HepG2 (cell line): ENCODE results near the gene MYCBPAP. TPM values are rescaled to one million over a fixed set of nuclear protein-coding genes. Genes with fewer than 3 reads are reported as not detected.

Experiments used
- ATAC-seq: fragments of 200-7000 bp; cut with Tn5 transposase; 3 replicates; pipeline ENCODE4 v1.9.1; 2020; ENCODE audit warnings: mild to moderate bottlenecking, moderate library complexity
- BruUV-seq: library from RNA; stranded (reverse); fragments of 400-500 nt; replicated peaks from 2 replicates; lab custom pipeline; 2021; lab: Mats Ljungman, UMichigan
- CTCF ChIA-PET: fragments of 300-600 bp; formaldehyde crosslinking; extraction: SDS; loops from one replicate; lab custom pipeline; 2021; ENCODE audit warnings: low total read pairs, inconsistent platforms, low intra/inter-chr PET ratio; lab: Yijun Ruan, JAX
- POLR2A ChIA-PET: fragments of 350-600 bp; sonication (Branson Sonifier 250); formaldehyde crosslinking; loops from one replicate; lab custom pipeline; 2020; ENCODE audit warnings: antibody characterized with exemption, inconsistent platforms; lab: Yijun Ruan, JAX
- DNase-seq: peaks from one replicate; pipeline ENCODE4 v3.0.0-alpha.2; 2015; ENCODE audit warnings: low spot score
- FAIRE-seq: peaks from 3 replicates; lab custom pipeline; 2011; peaks lifted over from hg19 to GRCh38; lab: Jason Lieb, UNC
- H2AFZ ChIP-seq: one replicate; pipeline ENCODE4 v1.6.1; 2011; ENCODE audit warnings: low read length, inconsistent platforms
- H3K27ac ChIP-seq: fragments of 300-600 bp; 3 replicates; pipeline ENCODE4 v1.8.0; 2011; ENCODE audit warnings: mixed run types, mild to moderate bottlenecking, mixed read lengths, low read length, inconsistent platforms; ENCODE audit not compliant: insufficient read depth; ENCODE audit errors: extremely low read length
- H3K27me3 ChIP-seq, 2 experiments: fragments of 200-600 bp in 1 of 2; 2 replicates in 1 of 2; 3 replicates in 1 of 2; pipeline versions ENCODE4 v1.6.0 to v1.8.0; 2011; ENCODE audit warnings: low read length in 2 of 2, mild to moderate bottlenecking in 2 of 2, moderate library complexity in 2 of 2, inconsistent platforms in 1 of 2; ENCODE audit not compliant: insufficient read depth in 2 of 2, control insufficient read depth in 1 of 2
- H3K36me3 ChIP-seq, 2 experiments: fragments of 200-600 bp in 1 of 2; replicated peaks in 1 of 2; 2 replicates in 1 of 2; 3 replicates in 1 of 2; pipeline versions ENCODE4 v1.5.1 to v1.8.0; 2011; ENCODE audit warnings: low read length in 2 of 2, inconsistent platforms in 1 of 2; ENCODE audit not compliant: insufficient read depth in 2 of 2, control insufficient read depth in 1 of 2
- H3K4me1 ChIP-seq: 2 replicates; pipeline ENCODE4 v1.5.1; 2012; ENCODE audit warnings: low read length, inconsistent platforms; ENCODE audit not compliant: insufficient read depth
- H3K4me2 ChIP-seq: 2 replicates; pipeline ENCODE4 v1.6.0; 2011; ENCODE audit warnings: low read depth, low read length, inconsistent platforms
- H3K4me3 ChIP-seq, 3 experiments: fragments of 200-600 bp in 1 of 3; sonication (generic), shearing (Covaris generic) in 1 of 3; replicated peaks in 1 of 3; 2 replicates each; pipeline ENCODE4 v1.5.1; 2011 to 2016; ENCODE audit warnings: low read length in 3 of 3, inconsistent platforms in 2 of 3, low read depth in 2 of 3, mild to moderate bottlenecking in 2 of 3, control low read depth in 1 of 3, mixed read lengths in 1 of 3; ENCODE audit not compliant: insufficient read depth in 1 of 3
- H3K79me2 ChIP-seq: one replicate; pipeline ENCODE4 v1.6.1; 2011; ENCODE audit warnings: low read length, inconsistent platforms; ENCODE audit not compliant: insufficient read depth
- H3K9ac ChIP-seq: 2 replicates; pipeline ENCODE4 v1.6.0; 2011; ENCODE audit warnings: mild to moderate bottlenecking, low read depth, low read length, inconsistent platforms; ENCODE audit not compliant: insufficient read depth
- H3K9me3 ChIP-seq: 2 replicates; pipeline ENCODE4 v1.5.1; 2012; ENCODE audit warnings: mild to moderate bottlenecking, low read length
- H4K20me1 ChIP-seq: 2 replicates; pipeline ENCODE4 v1.6.0; 2011; ENCODE audit warnings: inconsistent platforms, mild to moderate bottlenecking, low read length, moderate library complexity; ENCODE audit not compliant: insufficient read depth
- AHR ChIP-seq: IDR thresholded peaks from 2 replicates; pipeline ENCODE4 v1.6.1; 2018; ENCODE audit warnings: missing genetic modification reagents, missing compliant biosample characterization
- ATF3 ChIP-seq: sonication (generic); formaldehyde crosslinking; IDR thresholded peaks from 2 replicates; pipeline ENCODE4 v1.4.0; 2020; ENCODE audit warnings: missing genetic modification reagents
- BCL3 ChIP-seq: sonication (generic); formaldehyde crosslinking; IDR thresholded peaks from 2 replicates; pipeline ENCODE4 v1.5.1; 2020; ENCODE audit warnings: mild to moderate bottlenecking, missing genetic modification reagents, moderate library complexity
- CAMTA2 ChIP-seq: sonication (generic); formaldehyde crosslinking; IDR thresholded peaks from 2 replicates; pipeline ENCODE4 v1.4.0; 2020; ENCODE audit warnings: mild to moderate bottlenecking, missing genetic modification reagents, borderline replicate concordance
- DPF2 ChIP-seq: sonication (generic); formaldehyde crosslinking; IDR thresholded peaks from 2 replicates; pipeline ENCODE4 v1.4.0; 2020; ENCODE audit warnings: mild to moderate bottlenecking, low read depth, missing genetic modification reagents, borderline replicate concordance
- DRAP1 ChIP-seq: IDR thresholded peaks from 2 replicates; pipeline ENCODE4 v1.6.1; 2016; ENCODE audit warnings: missing genetic modification reagents, missing compliant biosample characterization
- ETS1 ChIP-seq: sonication (generic); formaldehyde crosslinking; IDR thresholded peaks from 2 replicates; pipeline ENCODE4 v1.4.0; 2020; ENCODE audit warnings: missing genetic modification reagents
- HIVEP1 ChIP-seq: sonication (generic); formaldehyde crosslinking; IDR thresholded peaks from 2 replicates; pipeline ENCODE4 v1.4.0; 2020; ENCODE audit warnings: mild to moderate bottlenecking, missing genetic modification reagents
- HOXA9 ChIP-seq: sonication (generic); formaldehyde crosslinking; IDR thresholded peaks from 2 replicates; pipeline ENCODE4 v1.8.1; 2022; ENCODE audit warnings: missing genetic modification reagents, mild to moderate bottlenecking, moderate library complexity, borderline replicate concordance
- KDM5B ChIP-seq: sonication (generic); formaldehyde crosslinking; IDR thresholded peaks from 2 replicates; pipeline ENCODE4 v1.4.0; 2020; ENCODE audit warnings: missing genetic modification reagents, mild to moderate bottlenecking, borderline replicate concordance
- THAP7 ChIP-seq: sonication (generic); formaldehyde crosslinking; IDR thresholded peaks from 2 replicates; pipeline ENCODE4 v1.8.1; 2023; ENCODE audit warnings: mild to moderate bottlenecking, missing genetic modification reagents
- ZC3H4 ChIP-seq: sonication (generic); formaldehyde crosslinking; IDR thresholded peaks from 2 replicates; pipeline ENCODE4 v1.4.0; 2020; ENCODE audit warnings: missing genetic modification reagents, borderline replicate concordance
- ZNF768 ChIP-seq: sonication (generic); formaldehyde crosslinking; IDR thresholded peaks from 2 replicates; pipeline ENCODE4 v1.4.0; 2020; ENCODE audit warnings: missing genetic modification reagents
- ZNF770 ChIP-seq: sonication (generic); formaldehyde crosslinking; IDR thresholded peaks from 2 replicates; pipeline ENCODE4 v1.5.0; 2020; ENCODE audit warnings: mild to moderate bottlenecking, missing genetic modification reagents
- ZNF776 ChIP-seq: sonication (generic); formaldehyde crosslinking; IDR thresholded peaks from 2 replicates; pipeline ENCODE4 v1.4.0; 2020; ENCODE audit warnings: mild to moderate bottlenecking, missing genetic modification reagents
- WGBS: methylation state at CpG from one replicate; pipeline ENCODE4 v1.1.6; 2017; ENCODE audit warnings: low lambda C conversion rate; 5-methylcytosine and 5-hydroxymethylcytosine counted together
- in situ Hi-C: cut with HindIII; loops from 2 replicates; pipeline ENCODE4 v1.10.0; 2017; ENCODE audit warnings: low pct_unique_long_range_greater_than_20kb; ENCODE audit not compliant: extremely low pct_ligation_motif_present
- intact Hi-C: fragments of 100-400 bp; cut with micrococcal nuclease; formaldehyde crosslinking; loops from one replicate; pipeline ENCODE4 v1.10.0; 2022; ENCODE audit not compliant: unreplicated experiment
- polyA plus RNA-seq, 8 experiments: library from polyadenylated mRNA; depleted of rRNA in 3 of 8; stranded (reverse) in 7 of 8; unstranded in 1 of 8; fragments of >200 nt; fragmentation: Illumina TruSeq in 4 of 8; extraction: Trizol in 4 of 8; gene quantifications; 2 replicates each; pipeline versions ENCODE4 v1.2.1 to v1.2.3, GENCODE V29; 2011 to 2016; ENCODE audit warnings: low read depth in 4 of 8, missing spikeins in 1 of 8, mixed read lengths in 1 of 8; ENCODE audit not compliant: insufficient read depth in 1 of 8
- total RNA-seq, 5 experiments: library from RNA; depleted of rRNA; stranded (reverse); fragments of >200 nt; fragmentation: Illumina TruSeq; extraction: Trizol; gene quantifications; 2 replicates each; pipeline ENCODE4 v1.2.3, GENCODE V29; 2016; ENCODE audit warnings: low read depth in 1 of 5

Gene MYCBPAP
- total and polyA plus RNA-seq, 2 of the 13 experiments (the other 11 are each of a cell fraction or from before 2014, with no cell fraction given) = 0.22 to 0.24 TPM

- in situ Hi-C loops = no loop called here
- POLR2A ChIA-PET = interaction anchor here (0.6 to 1.9 kb wide), 10 partner anchors 13 to 329 kb away, joined by 3 to 6 read pairs (median 4); partner anchors contain the start of gene CACNA1G
- Histone ChIP-seq H3K36me3 (no peaks in the 10 kb centered on the region), H4K20me1 (no peaks in the 10 kb centered on the region), H3K4me1 (peaks cover 74% of the 10 kb centered on the region), H3K27me3 (peaks cover under 1 to 8% of the 10 kb centered on the region in 2 experiments; a peak in 4 of 5 replicates), H3K4me2 (peak overlapping the region; percentile 97), H2AFZ (no peak overlapping the region), H3K9ac (peak overlapping the region; percentile 49), H3K27ac (peak overlapping the region; percentile 56), H3K79me2 (no peaks in the 10 kb centered on the region), H3K9me3 (no peaks in the 10 kb centered on the region), H3K4me3 (peak overlapping the region; percentile 28 to 73 (median 56); a peak in 5 of 6 replicates)
- FAIRE-seq = no peak
- TSS peak; percentile 46 for BruUV-seq
- ATAC-seq = no peak
- 75% methylated on average over 19 of the region's 20 CpGs for WGBS
- CTCF ChIA-PET = no interaction called here
- DNase-seq = no peak
- intact Hi-C loops = no loop called here
- TF ChIP-seq BCL3 (CRISPR knock-in tag) (peak; percentile 53), AHR (CRISPR knock-in tag) (no peak), DPF2 (CRISPR knock-in tag) (peak; percentile 50; the same call in 1 of the 2 replicates), KDM5B (peak; percentile 82), ZC3H4 (CRISPR knock-in tag) (no peak), HOXA9 (CRISPR knock-in tag) (no peak), ZNF768 (CRISPR knock-in tag) (peak; percentile 9; the same call in 1 of the 2 replicates), HIVEP1 (peak; percentile 39; the same call in 1 of the 2 replicates), ZNF776 (peak; percentile 73; the same call in 1 of the 2 replicates), CAMTA2 (CRISPR knock-in tag) (no peak), DRAP1 (no peak), ETS1 (CRISPR knock-in tag) (no peak), THAP7 (CRISPR knock-in tag) (0 out of 2 replicates have a peak, but pooled peaks have one; percentile 45), ZNF770 (CRISPR knock-in tag) (peak; percentile 69), ATF3 (CRISPR knock-in tag) (no peak)
These were observed 29.7 kb downstream of the MYCBPAP start for GRCh38 chr17:50537721-50538548.
